SKM-1 (cell line): ENCODE results near the gene ATF7.
"Not testable (repeated sequence)": the region's sequence is repeated elsewhere in the genome, so short reads cannot be mapped to it uniquely, and the experiment has no call there.

Experiments used
- DNase-seq: peaks from one replicate; lab custom pipeline; 2025; ENCODE audit not compliant: unreplicated experiment; lab: John Stamatoyannopoulos, UW

ATF7 gene

GRCh38 chr12:53567961-53568808, 58.0 kb downstream of the ATF7 start:
- DNase-seq, result no peak

- DNase-seq, result not testable (repeated sequence)
These were observed 60.8 kb downstream of the ATF7 start for GRCh38 chr12:53565376-53565775.

- DNase-seq, result no peak
These were observed 61.2 kb downstream of the ATF7 start for GRCh38 chr12:53564941-53565340.

- no peak for DNase-seq
These were observed 61.9 kb downstream of the ATF7 start for GRCh38 chr12:53564278-53564677.

- DNase-seq, result no peak
These were observed 62.6 kb downstream of the ATF7 start for GRCh38 chr12:53563452-53564028.

GRCh38 chr12:53561590-53561953, 64.6 kb downstream of the ATF7 start:
- no peak for DNase-seq

- no peak for DNase-seq
These were observed 65.1 kb downstream of the ATF7 start for GRCh38 chr12:53560912-53561589.

GRCh38 chr12:53560351-53560750, 65.8 kb downstream of the ATF7 start:
- no peak for DNase-seq

GRCh38 chr12:53558631-53559030, 67.6 kb downstream of the ATF7 start:
- DNase-seq, result no peak

GRCh38 chr12:53552361-53553327, 73.5 kb downstream of the ATF7 start:
- no peak for DNase-seq

GRCh38 chr12:53551889-53552291, 74.3 kb downstream of the ATF7 start:
- no peak for DNase-seq

GRCh38 chr12:53550595-53550994, 75.6 kb downstream of the ATF7 start:
- no peak for DNase-seq

GRCh38 chr12:53550131-53550530, 76.1 kb downstream of the ATF7 start:
- not testable (repeated sequence) for DNase-seq

- DNase-seq, result not testable (repeated sequence)
These were observed 77.8 kb downstream of the ATF7 start for GRCh38 chr12:53548354-53548753.

GRCh38 chr12:53543539-53543938, 82.6 kb downstream of the ATF7 start:
- no peak for DNase-seq

- DNase-seq, result no peak
These were observed 86.7 kb downstream of the ATF7 start for GRCh38 chr12:53539526-53539925.

- no peak for DNase-seq
These were observed 87.9 kb downstream of the ATF7 start for GRCh38 chr12:53538209-53538689.

GRCh38 chr12:53536962-53537361, 89.2 kb downstream of the ATF7 start:
- no peak for DNase-seq

- DNase-seq, result no peak
These were observed 92.7 kb downstream of the ATF7 start for GRCh38 chr12:53533471-53533870.

GRCh38 chr12:53532524-53533445, 93.4 kb downstream of the ATF7 start:
- no peak for DNase-seq
